K562 (cell line): ENCODE results near the gene TRAPPC4. TPM values are rescaled to one million over a fixed set of nuclear protein-coding genes. Genes with fewer than 3 reads are reported as not detected.

Experiments
- ATAC-seq: fragments of 200-7000 bp; cut with Tn5 transposase; 3 replicates; pipeline ENCODE4 v1.9.1; 2020; ENCODE audit warnings: moderate library complexity
- BruUV-seq: library from RNA; stranded (reverse); fragments of 400-500 nt; replicated peaks from 2 replicates; lab custom pipeline; 2021; lab: Mats Ljungman, UMichigan
- CTCF ChIA-PET: fragments of 300-600 bp; formaldehyde crosslinking; extraction: SDS; loops from one replicate; lab custom pipeline; 2021; ENCODE audit warnings: low intra/inter-chr PET ratio; lab: Yijun Ruan, JAX
- POLR2A ChIA-PET: fragments of 300-600, 350-650 bp; sonication (Branson Sonifier 250); formaldehyde crosslinking; extraction: SDS; loops from one replicate; lab custom pipeline; 2021; ENCODE audit warnings: antibody characterized with exemption, inconsistent platforms; lab: Yijun Ruan, JAX
- DNase-seq, 4 experiments: peaks; one replicate each; pipeline versions ENCODE4 v3.0.0 to v3.0.0-alpha.2; 2011 to 2018; ENCODE audit warnings: low spot score in 3 of 4, mixed read lengths in 3 of 4; ENCODE audit errors: extremely low read depth in 1 of 4
- FAIRE-seq: peaks from 2 replicates; lab custom pipeline; 2011; peaks lifted over from hg19 to GRCh38; lab: Jason Lieb, UNC
- H2AFZ ChIP-seq: 2 replicates; pipeline ENCODE4 v1.6.0; 2011; ENCODE audit warnings: low read depth, low read length, control low read depth, inconsistent platforms
- H3K27ac ChIP-seq: fragments of 200-600 bp; 3 replicates; pipeline ENCODE4 v1.8.0; 2011; ENCODE audit warnings: low read depth, mild to moderate bottlenecking, control low read depth, inconsistent platforms, low read length, moderate library complexity, mixed read lengths; ENCODE audit errors: extremely low read depth
- H3K27me3 ChIP-seq, 2 experiments: fragments of 300-600 bp in 1 of 2; 2 replicates in 1 of 2; 3 replicates in 1 of 2; pipeline versions ENCODE4 v1.6.0 to v1.8.0; 2011; ENCODE audit warnings: inconsistent platforms in 2 of 2, low read length in 2 of 2, mild to moderate bottlenecking in 1 of 2, mixed read lengths in 1 of 2, moderate library complexity in 1 of 2; ENCODE audit not compliant: control insufficient read depth in 2 of 2, insufficient read depth in 2 of 2
- H3K36me3 ChIP-seq: fragments of 300-600 bp; 3 replicates; pipeline ENCODE4 v1.8.0; 2011; ENCODE audit warnings: mild to moderate bottlenecking, low read length, inconsistent platforms; ENCODE audit not compliant: control insufficient read depth, insufficient read depth
- H3K4me1 ChIP-seq, 2 experiments: fragments of 200-600 bp in 1 of 2; replicated peaks in 1 of 2; 2 replicates in 1 of 2; 3 replicates in 1 of 2; pipeline versions ENCODE4 v1.5.1 to v1.8.0; 2011; ENCODE audit warnings: inconsistent platforms in 2 of 2, low read length in 2 of 2, mild to moderate bottlenecking in 1 of 2, mixed read lengths in 1 of 2, moderate library complexity in 1 of 2; ENCODE audit not compliant: control insufficient read depth in 2 of 2, insufficient read depth in 2 of 2
- H3K4me2 ChIP-seq: 2 replicates; pipeline ENCODE4 v1.6.1; 2011; ENCODE audit warnings: low read length, control low read depth, inconsistent platforms, mixed read lengths; ENCODE audit not compliant: insufficient read depth
- H3K4me3 ChIP-seq: fragments of 200-600 bp; sonication (generic), shearing (Covaris generic); 2 replicates; pipeline ENCODE4 v1.5.1; 2016; ENCODE audit warnings: control low read depth, inconsistent platforms
- H3K79me2 ChIP-seq: fragments of 200-600 bp; 3 replicates; pipeline ENCODE4 v1.8.0; 2011; ENCODE audit warnings: low read length, inconsistent platforms; ENCODE audit not compliant: control insufficient read depth, insufficient read depth
- H3K9ac ChIP-seq, 2 experiments: 2 replicates each; pipeline versions ENCODE4 v1.6.0 to v1.6.1; 2011; ENCODE audit warnings: low read depth in 2 of 2, low read length in 2 of 2, control low read depth in 1 of 2, inconsistent platforms in 1 of 2, mild to moderate bottlenecking in 1 of 2, mixed read lengths in 1 of 2; ENCODE audit not compliant: insufficient read depth in 1 of 2
- H3K9me1 ChIP-seq: one replicate; pipeline ENCODE4 v1.6.0; 2011; ENCODE audit warnings: inconsistent platforms, mild to moderate bottlenecking, low read length, moderate library complexity; ENCODE audit not compliant: control insufficient read depth, insufficient read depth
- H3K9me3 ChIP-seq: replicated peaks from 2 replicates; pipeline ENCODE4 v1.5.1; 2011; ENCODE audit warnings: low read depth, low read length, inconsistent platforms; ENCODE audit not compliant: control insufficient read depth, insufficient read depth
- H4K20me1 ChIP-seq: replicated peaks from 2 replicates; pipeline ENCODE4 v1.6.1; 2011; ENCODE audit warnings: low read length, inconsistent platforms, mixed read lengths; ENCODE audit not compliant: control insufficient read depth, insufficient read depth
- CREBBP ChIP-seq: IDR thresholded peaks from one replicate; pipeline ENCODE4 v1.6.1; 2012; ENCODE audit warnings: low read depth, mild to moderate bottlenecking, control low read depth, inconsistent platforms, low read length
- DIDO1 ChIP-seq: fragments of 450-650 bp; IDR thresholded peaks from 2 replicates; pipeline ENCODE4 v1.6.1; 2016; ENCODE audit warnings: low read depth, missing biosample characterization, missing genetic modification characterization
- HMGN3 ChIP-seq: IDR thresholded peaks from 2 replicates; pipeline ENCODE4 v1.6.1; 2011; ENCODE audit warnings: borderline replicate concordance, low read depth, mild to moderate bottlenecking, mixed read lengths, low read length; ENCODE audit not compliant: insufficient read length; ENCODE audit errors: extremely low read depth
- MTA2 ChIP-seq: fragments of 450-650 bp; IDR thresholded peaks from 2 replicates; pipeline ENCODE4 v1.6.1; 2016; ENCODE audit warnings: low read depth
- NFXL1 ChIP-seq: fragments of 450-650 bp; formaldehyde crosslinking; IDR thresholded peaks from 2 replicates; pipeline ENCODE4 v1.4.0; 2021; ENCODE audit warnings: mild to moderate bottlenecking
- PML ChIP-seq: IDR thresholded peaks from 2 replicates; pipeline ENCODE4 v1.6.1; 2012; ENCODE audit warnings: low read length, inconsistent platforms
- SNIP1 ChIP-seq: fragments of 450-650 bp; IDR thresholded peaks from 2 replicates; pipeline ENCODE4 v1.7.1; 2017; ENCODE audit warnings: low read depth, mild to moderate bottlenecking
- ZNF79 ChIP-seq: fragments of 250-450 bp; sonication (Bioruptor Pico); IDR thresholded peaks from 2 replicates; pipeline ENCODE4 v1.4.0; 2020; ENCODE audit warnings: low read depth, mild to moderate bottlenecking, moderate library complexity
- WGBS: fragments of 100-300 bp; shearing (Covaris generic); methylation state at CpG from one replicate; pipeline ENCODE4 v1.1.6; 2016; ENCODE audit warnings: low coverage, mixed read lengths; ENCODE audit not compliant: insufficient coverage; ENCODE audit errors: missing lambda C conversion rate; 5-methylcytosine and 5-hydroxymethylcytosine counted together
- in situ Hi-C: fragments of 300-500 bp; cut with MboI; formaldehyde crosslinking; loops from 4 replicates; pipeline ENCODE4 v1.15.0; 2018; ENCODE audit warnings: inconsistent platforms, mixed read lengths
- intact Hi-C: fragments of 100-400 bp; cut with micrococcal nuclease; formaldehyde crosslinking; loops from 2 replicates; pipeline ENCODE4 v1.14.2; 2022
- polyA plus RNA-seq, 8 experiments: library from polyadenylated mRNA; depleted of rRNA in 4 of 8; stranded (reverse) in 5 of 8; unstranded in 3 of 8; fragments of >200 nt; fragmentation: Nextera tagmentation in 2 of 8; fragmentation: Illumina TruSeq in 1 of 8; extraction: Ambion mirVana in 2 of 8; extraction: Trizol in 1 of 8; gene quantifications; 2 replicates each; pipeline versions ENCODE4 v1.2.1 to v1.2.3, GENCODE V29; 2011 to 2014; ENCODE audit warnings: inconsistent platforms in 1 of 8, missing spikeins in 1 of 8
- total RNA-seq, 7 experiments: library from RNA; depleted of rRNA in 6 of 7; stranded (reverse); fragments of >200 nt in 6 of 7; fragmentation: Illumina TruSeq in 2 of 7; extraction: Trizol in 2 of 7; gene quantifications; 2 replicates each; pipeline versions ENCODE4 v1.2.1 to v1.2.3, GENCODE V29; 2011 to 2021; ENCODE audit warnings: low replicate concordance in 1 of 7
- TF ChIP-seq, protein P1 (sequence below): fragments of 200-800 bp; sonication (Bioruptor generic); IDR thresholded peaks from 2 replicates; pipeline ENCODE4 v1.6.1; 2017; ENCODE audit warnings: missing genetic modification characterization, missing compliant biosample characterization
- TF ChIP-seq, protein P2 (sequence below): fragments of 450-650 bp; IDR thresholded peaks from 2 replicates; pipeline ENCODE4 v1.6.1; 2016; ENCODE audit warnings: borderline replicate concordance
- TF ChIP-seq, protein P3 (sequence below): fragments of 450-650 bp; formaldehyde crosslinking; IDR thresholded peaks from 2 replicates; pipeline ENCODE4 v1.4.0; 2022; ENCODE audit warnings: missing genetic modification characterization
- TF ChIP-seq, protein P4 (sequence below): sonication (generic); formaldehyde crosslinking; IDR thresholded peaks from 2 replicates; pipeline ENCODE4 v1.8.1; 2023; ENCODE audit warnings: mild to moderate bottlenecking, missing genetic modification reagents

The TRAPPC4 gene
- total and polyA plus RNA-seq, 9 of the 15 experiments (the other 6 are each of a cell fraction or from before 2014, with no cell fraction given): 121 to 524 (median 142) TPM

DNA sequence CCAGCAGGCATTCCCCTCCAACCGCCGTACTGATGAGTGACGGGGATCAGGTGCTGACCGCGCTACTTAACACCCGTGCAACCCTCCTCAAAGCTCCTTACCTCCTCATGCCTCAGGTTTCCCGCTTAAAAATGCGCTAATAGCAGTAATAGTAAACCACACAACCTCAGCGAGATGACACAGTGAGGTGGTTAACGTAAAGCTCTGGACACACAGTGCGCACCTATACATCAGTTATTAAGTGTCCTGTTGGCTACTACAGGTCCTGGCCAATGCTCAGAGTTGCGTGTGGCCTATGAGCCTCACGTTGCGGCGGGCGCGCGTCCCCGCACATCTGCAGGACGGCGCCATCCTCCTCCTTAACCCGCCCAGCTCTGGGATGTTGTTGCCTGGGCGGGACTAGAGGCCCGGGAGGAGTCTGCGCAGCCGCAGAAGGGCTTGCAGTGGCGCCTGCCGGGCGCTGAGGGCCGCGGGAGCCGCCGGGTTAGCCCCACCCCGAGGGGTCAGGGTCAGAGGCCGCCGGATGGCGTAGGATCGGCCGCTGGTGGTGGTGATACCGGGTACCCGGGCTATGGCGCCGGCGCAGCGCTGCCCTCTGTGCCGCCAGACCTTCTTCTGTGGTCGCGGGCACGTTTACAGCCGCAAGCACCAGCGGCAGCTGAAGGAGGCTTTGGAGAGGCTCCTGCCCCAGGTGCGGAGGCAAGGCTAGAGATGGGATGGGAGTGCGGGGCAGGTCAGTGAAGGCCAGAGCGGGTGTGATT is 20.8 kb upstream of the TRAPPC4 start, which contains the start of gene CENATAC:
Gene CENATAC (plus strand): TSS at position 512 of the 761 bp plus-strand sequence. CDS start 60 bp downstream, at position 572.
- peaks cover 11 to 13% of the 10 kb centered on the region in 2 experiments; a peak in 4 of 5 replicates for H3K4me1 ChIP-seq
- peak within 1 kb of the TSS; percentile 73 for H3K27ac ChIP-seq
- no TSS peak for BruUV-seq
- under 1% methylated on average over 46 of the region's 54 CpGs for WGBS
- H3K36me3 ChIP-seq: peaks cover 29% of the 10 kb centered on the region; the same call in 2 of the 3 replicates
- POLR2A ChIA-PET: interaction anchor here (0.6 to 2.5 kb wide), 10 partner anchors 13 to 376 kb away, joined by 3 to 22 read pairs (median 4); partner anchors contain the start of genes RPS25 and TRAPPC4
- peak within 1 kb of the TSS; percentile 77 to 91 for H3K9ac ChIP-seq
- CTCF ChIA-PET: interaction anchor here (0.7 kb wide), 1 partner anchor 69 kb away, joined by 3 read pairs; no protein-coding TSS in a partner anchor
- intact Hi-C loops: loop anchor here (1.0 kb wide), 1 partner anchor 20 kb away; the partner anchor contains the start of genes RPS25 and TRAPPC4
- H4K20me1 ChIP-seq: no peaks in the 10 kb centered on the region
- H3K9me1 ChIP-seq: no peaks in the 10 kb centered on the region
- no peaks in the 10 kb centered on the region for H3K9me3 ChIP-seq
- peak within 1 kb of the TSS; percentile 83 for H3K4me3 ChIP-seq
- H3K27me3 ChIP-seq: no peaks in the 10 kb centered on the region
- peak; percentile 96 for ATAC-seq
- peak; percentile 90 for FAIRE-seq
- H3K79me2 ChIP-seq: peaks cover 30% of the 10 kb centered on the region
- peak within 1 kb of the TSS; percentile 90 for H2AFZ ChIP-seq
- in situ Hi-C loops: no loop called here
- peak; percentile 98 to 99 (median 99) for DNase-seq
- peak within 1 kb of the TSS; percentile 100 for H3K4me2 ChIP-seq
- TF ChIP-seq HMGN3 (peak; percentile 80), CREBBP (no peak), MTA2 (peak; percentile 70), SNIP1 (no peak), NFXL1 (CRISPR knock-in tag) (0 out of 2 replicates have a peak, but pooled peaks have one; percentile 69), ZNF79 (no peak), DIDO1 (tag) (peak; percentile 32; the same call in 1 of the 2 replicates), PML (peak; percentile 67; the same call in 1 of the 2 replicates)
- TF ChIP-seq, protein P1, sequence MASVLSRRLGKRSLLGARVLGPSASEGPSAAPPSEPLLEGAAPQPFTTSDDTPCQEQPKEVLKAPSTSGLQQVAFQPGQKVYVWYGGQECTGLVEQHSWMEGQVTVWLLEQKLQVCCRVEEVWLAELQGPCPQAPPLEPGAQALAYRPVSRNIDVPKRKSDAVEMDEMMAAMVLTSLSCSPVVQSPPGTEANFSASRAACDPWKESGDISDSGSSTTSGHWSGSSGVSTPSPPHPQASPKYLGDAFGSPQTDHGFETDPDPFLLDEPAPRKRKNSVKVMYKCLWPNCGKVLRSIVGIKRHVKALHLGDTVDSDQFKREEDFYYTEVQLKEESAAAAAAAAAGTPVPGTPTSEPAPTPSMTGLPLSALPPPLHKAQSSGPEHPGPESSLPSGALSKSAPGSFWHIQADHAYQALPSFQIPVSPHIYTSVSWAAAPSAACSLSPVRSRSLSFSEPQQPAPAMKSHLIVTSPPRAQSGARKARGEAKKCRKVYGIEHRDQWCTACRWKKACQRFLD (CRISPR knock-in tag): 0 out of 2 replicates have a peak, but pooled peaks have one; percentile 61
- TF ChIP-seq, protein P2, sequence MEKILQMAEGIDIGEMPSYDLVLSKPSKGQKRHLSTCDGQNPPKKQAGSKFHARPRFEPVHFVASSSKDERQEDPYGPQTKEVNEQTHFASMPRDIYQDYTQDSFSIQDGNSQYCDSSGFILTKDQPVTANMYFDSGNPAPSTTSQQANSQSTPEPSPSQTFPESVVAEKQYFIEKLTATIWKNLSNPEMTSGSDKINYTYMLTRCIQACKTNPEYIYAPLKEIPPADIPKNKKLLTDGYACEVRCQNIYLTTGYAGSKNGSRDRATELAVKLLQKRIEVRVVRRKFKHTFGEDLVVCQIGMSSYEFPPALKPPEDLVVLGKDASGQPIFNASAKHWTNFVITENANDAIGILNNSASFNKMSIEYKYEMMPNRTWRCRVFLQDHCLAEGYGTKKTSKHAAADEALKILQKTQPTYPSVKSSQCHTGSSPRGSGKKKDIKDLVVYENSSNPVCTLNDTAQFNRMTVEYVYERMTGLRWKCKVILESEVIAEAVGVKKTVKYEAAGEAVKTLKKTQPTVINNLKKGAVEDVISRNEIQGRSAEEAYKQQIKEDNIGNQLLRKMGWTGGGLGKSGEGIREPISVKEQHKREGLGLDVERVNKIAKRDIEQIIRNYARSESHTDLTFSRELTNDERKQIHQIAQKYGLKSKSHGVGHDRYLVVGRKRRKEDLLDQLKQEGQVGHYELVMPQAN: peak; percentile 17; the same call in 1 of the 2 replicates
- TF ChIP-seq, protein P3, sequence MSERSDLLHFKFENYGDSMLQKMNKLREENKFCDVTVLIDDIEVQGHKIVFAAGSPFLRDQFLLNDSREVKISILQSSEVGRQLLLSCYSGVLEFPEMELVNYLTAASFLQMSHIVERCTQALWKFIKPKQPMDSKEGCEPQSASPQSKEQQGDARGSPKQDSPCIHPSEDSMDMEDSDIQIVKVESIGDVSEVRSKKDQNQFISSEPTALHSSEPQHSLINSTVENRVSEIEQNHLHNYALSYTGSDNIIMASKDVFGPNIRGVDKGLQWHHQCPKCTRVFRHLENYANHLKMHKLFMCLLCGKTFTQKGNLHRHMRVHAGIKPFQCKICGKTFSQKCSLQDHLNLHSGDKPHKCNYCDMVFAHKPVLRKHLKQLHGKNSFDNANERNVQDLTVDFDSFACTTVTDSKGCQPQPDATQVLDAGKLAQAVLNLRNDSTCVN (CRISPR knock-in tag): no peak
- TF ChIP-seq, protein P4, sequence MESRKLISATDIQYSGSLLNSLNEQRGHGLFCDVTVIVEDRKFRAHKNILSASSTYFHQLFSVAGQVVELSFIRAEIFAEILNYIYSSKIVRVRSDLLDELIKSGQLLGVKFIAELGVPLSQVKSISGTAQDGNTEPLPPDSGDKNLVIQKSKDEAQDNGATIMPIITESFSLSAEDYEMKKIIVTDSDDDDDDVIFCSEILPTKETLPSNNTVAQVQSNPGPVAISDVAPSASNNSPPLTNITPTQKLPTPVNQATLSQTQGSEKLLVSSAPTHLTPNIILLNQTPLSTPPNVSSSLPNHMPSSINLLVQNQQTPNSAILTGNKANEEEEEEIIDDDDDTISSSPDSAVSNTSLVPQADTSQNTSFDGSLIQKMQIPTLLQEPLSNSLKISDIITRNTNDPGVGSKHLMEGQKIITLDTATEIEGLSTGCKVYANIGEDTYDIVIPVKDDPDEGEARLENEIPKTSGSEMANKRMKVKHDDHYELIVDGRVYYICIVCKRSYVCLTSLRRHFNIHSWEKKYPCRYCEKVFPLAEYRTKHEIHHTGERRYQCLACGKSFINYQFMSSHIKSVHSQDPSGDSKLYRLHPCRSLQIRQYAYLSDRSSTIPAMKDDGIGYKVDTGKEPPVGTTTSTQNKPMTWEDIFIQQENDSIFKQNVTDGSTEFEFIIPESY: 0 out of 2 replicates have a peak, but pooled peaks have one; percentile 56
